T-cell (primary cell): ENCODE measurements around the gene KCNJ6. TPM values are rescaled to one million over a fixed set of nuclear protein-coding genes. Genes with fewer than 3 reads are reported as not detected.
"Not testable (repeated sequence)": the region's sequence is repeated elsewhere in the genome, so short reads cannot be mapped to it uniquely, and the experiment has no call there.

Experiments
- ATAC-seq, 4 experiments: fragments of 200-7000 bp in 3 of 4; fragments of 150-1000 bp in 1 of 4; cut with Tn5 transposase; replicated peaks in 1 of 4; 1 replicate in 3 of 4; 2 replicates in 1 of 4; pipeline ENCODE4 v1.10.0; 2021; ENCODE audit warnings: moderate library complexity in 3 of 4, mild to moderate bottlenecking in 2 of 4, moderate number of reproducible peaks in 1 of 4
- CTCF ChIA-PET, 2 donors: fragments of 300-600 bp; sonication (Branson Sonifier 250); formaldehyde crosslinking; loops; one replicate each; lab custom pipeline; 2022; ENCODE audit warnings: antibody characterized with exemption in 2 of 2; lab: Charles Lee
- POLR2A ChIA-PET, 2 donors: fragments of 300-600 bp; sonication (Branson Sonifier 250); formaldehyde crosslinking; loops; one replicate each; lab custom pipeline; 2022; ENCODE audit warnings: antibody characterized with exemption in 2 of 2; lab: Charles Lee
- DNase-seq, 35 experiments: peaks; one replicate each; pipeline versions ENCODE4 v3.0.0 to v3.0.0-alpha.2; 2013 to 2023
- H3K27ac ChIP-seq: one replicate; pipeline ENCODE4 v1.5.1; 2013; ENCODE audit warnings: low read length
- H3K27me3 ChIP-seq, 2 experiments: replicated peaks in 1 of 2; 1 replicate in 1 of 2; 2 replicates in 1 of 2; pipeline versions ENCODE4 v1.6.1 to v1.7.0; 2013; ENCODE audit warnings: low read length in 1 of 2, mixed read lengths in 1 of 2; ENCODE audit not compliant: control insufficient read depth in 2 of 2, insufficient read depth in 2 of 2; ENCODE audit errors: extremely low read depth in 1 of 2
- H3K36me3 ChIP-seq, 2 donors: 1 replicate in 1 of 2; 2 replicates in 1 of 2; pipeline versions ENCODE4 v1.6.1 to v1.7.0; 2013; ENCODE audit warnings: low read length in 1 of 2; ENCODE audit not compliant: control insufficient read depth in 2 of 2, insufficient read depth in 1 of 2; ENCODE audit errors: extremely low read depth in 1 of 2
- H3K4me1 ChIP-seq, 2 experiments: 1 replicate in 1 of 2; 2 replicates in 1 of 2; pipeline versions ENCODE4 v1.6.1 to v1.7.0; 2013; ENCODE audit warnings: low read length in 2 of 2, mixed read lengths in 1 of 2; ENCODE audit not compliant: insufficient read depth in 2 of 2, control insufficient read depth in 1 of 2; ENCODE audit errors: extremely low read depth in 1 of 2
- H3K4me3 ChIP-seq, 2 donors: 1 replicate in 1 of 2; 2 replicates in 1 of 2; pipeline versions ENCODE4 v1.5.1 to v1.7.0; 2013; ENCODE audit warnings: mild to moderate bottlenecking in 2 of 2, low read length in 1 of 2, moderate library complexity in 1 of 2; ENCODE audit not compliant: control insufficient read depth in 1 of 2; ENCODE audit errors: extremely low read depth in 1 of 2
- H3K9me3 ChIP-seq: 2 replicates; pipeline ENCODE4 v1.7.0; 2013
- H3K27ac Mint-ChIP-seq, 2 donors: one replicate each; pipeline ENCODE4 v1.8.0; 2020 to 2021; ENCODE audit warnings: mild to moderate bottlenecking in 2 of 2, mixed read lengths in 2 of 2
- H3K27me3 Mint-ChIP-seq, 2 donors: one replicate each; pipeline ENCODE4 v1.8.0; 2021 to 2022; ENCODE audit warnings: mixed read lengths in 2 of 2
- H3K36me3 Mint-ChIP-seq: one replicate; pipeline ENCODE4 v1.8.0; 2021; ENCODE audit warnings: mixed read lengths
- H3K4me1 Mint-ChIP-seq, 3 donors: one replicate each; pipeline ENCODE4 v1.8.0; 2020 to 2022; ENCODE audit warnings: mixed read lengths in 3 of 3, mild to moderate bottlenecking in 1 of 3
- H3K4me3 Mint-ChIP-seq, 3 donors: one replicate each; pipeline ENCODE4 v1.8.0; 2020 to 2022; ENCODE audit warnings: mild to moderate bottlenecking in 3 of 3, mixed read lengths in 3 of 3, moderate library complexity in 3 of 3
- H3K9me3 Mint-ChIP-seq, 3 donors: one replicate each; pipeline ENCODE4 v1.8.0; 2020 to 2022; ENCODE audit warnings: mixed read lengths in 3 of 3
- WGBS: methylation state at CpG from one replicate; pipeline ENCODE4 v1.1.5; 2013; ENCODE audit warnings: missing lambda C conversion rate; ENCODE audit not compliant: insufficient coverage; 5-methylcytosine and 5-hydroxymethylcytosine counted together
- total RNA-seq, 35 experiments: library from RNA in 6 of 35; stranded (reverse) in 6 of 35; fragments of 120-200 nt in 1 of 35; gene quantifications; one replicate each; pipeline versions ENCODE4 v1.2.1 to v1.2.4 and lab custom pipeline; 2013 to 2026

KCNJ6 gene
- total RNA-seq, 5 donors from 2014 or later (not counting 1 experiment from before 2014, with no cell fraction given): not detected

GRCh38 chr21:37593015-37593414, 323.2 kb downstream of the KCNJ6 start:
- Histone ChIP-seq H3K4me1 (no peaks in the 10 kb centered on the region), H3K36me3 (no peaks in the 10 kb centered on the region), H3K4me3 (no peak overlapping the region), H3K9me3 (no peaks in the 10 kb centered on the region), H3K27me3 (peaks cover 0 to 14% of the 10 kb centered on the region in 2 experiments), H3K27ac (no peak overlapping the region)
- DNase-seq: peak in 1 of 35 experiments; percentile 1
- no peak for ATAC-seq
- Mint-ChIP-seq H3K9me3 (peaks cover 0 to 4% (median 0%) of the 10 kb centered on the region in 3 donors), H3K27me3 (peaks cover 0 to 8% of the 10 kb centered on the region in 2 donors), H3K4me3 (no peak overlapping the region), H3K4me1 (no peaks in the 10 kb centered on the region), H3K36me3 (no peaks in the 10 kb centered on the region), H3K27ac (no peak overlapping the region)
- CTCF ChIA-PET: no interaction called here
- POLR2A ChIA-PET: no interaction called here
- 41% methylated on average over 4 of the region's 5 CpGs for WGBS

GRCh38 chr21:37592496-37592895, 323.8 kb downstream of the KCNJ6 start:
- H3K9me3 Mint-ChIP-seq: peaks cover 0 to 4% (median 0%) of the 10 kb centered on the region in 3 donors
- Histone ChIP-seq H3K27ac (no peak overlapping the region), H3K4me1 (no peaks in the 10 kb centered on the region), H3K27me3 (peaks cover 0 to 17% of the 10 kb centered on the region in 2 experiments), H3K36me3 (no peaks in the 10 kb centered on the region), H3K4me3 (no peak overlapping the region), H3K9me3 (no peaks in the 10 kb centered on the region)
- DNase-seq (no peak), ATAC-seq (no peak)
- POLR2A ChIA-PET: no interaction called here
- no peaks in the 10 kb centered on the region for H3K4me1 Mint-ChIP-seq
- peaks cover 0 to 8% of the 10 kb centered on the region in 2 donors for H3K27me3 Mint-ChIP-seq
- WGBS: 54% methylated on average over 2 of the region's 4 CpGs
- H3K4me3 Mint-ChIP-seq: no peak overlapping the region
- CTCF ChIA-PET: interaction anchor here in 1 of 2 donors (0.6 kb wide), 1 partner anchor 1849 kb away, joined by 3 read pairs; no protein-coding TSS in a partner anchor
- H3K36me3 Mint-ChIP-seq: no peaks in the 10 kb centered on the region
- no peak overlapping the region for H3K27ac Mint-ChIP-seq

GRCh38 chr21:37591994-37592393, 324.3 kb downstream of the KCNJ6 start:
- H3K27ac ChIP-seq, H3K36me3 Mint-ChIP-seq, H3K27ac Mint-ChIP-seq, H3K4me1 ChIP-seq, H3K9me3 Mint-ChIP-seq, H3K4me3 Mint-ChIP-seq, ATAC-seq, DNase-seq, H3K9me3 ChIP-seq, H3K4me1 Mint-ChIP-seq, POLR2A ChIA-PET, H3K4me3 ChIP-seq, H3K36me3 ChIP-seq: not testable (repeated sequence)
- CTCF ChIA-PET: interaction anchor here in 1 of 2 donors (0.6 kb wide), 1 partner anchor 1849 kb away, joined by 3 read pairs; no protein-coding TSS in a partner anchor
- WGBS: 88% methylated on average over 8 of the region's 12 CpGs
- H3K27me3 ChIP-seq: peaks cover 0 to 20% of the 10 kb centered on the region in 2 experiments
- peaks cover 0 to 10% of the 10 kb centered on the region in 2 donors for H3K27me3 Mint-ChIP-seq

- WGBS: 76% methylated on average over 4 of the region's 8 CpGs
- H3K9me3 Mint-ChIP-seq, POLR2A ChIA-PET, H3K36me3 ChIP-seq, ATAC-seq, CTCF ChIA-PET, H3K4me1 Mint-ChIP-seq, DNase-seq, H3K4me1 ChIP-seq, H3K36me3 Mint-ChIP-seq, H3K27ac ChIP-seq, H3K4me3 ChIP-seq, H3K9me3 ChIP-seq, H3K27ac Mint-ChIP-seq, H3K4me3 Mint-ChIP-seq: not testable (repeated sequence)
- H3K27me3 Mint-ChIP-seq: peaks cover 0 to 10% of the 10 kb centered on the region in 2 donors
- peaks cover 0 to 17% of the 10 kb centered on the region in 2 experiments for H3K27me3 ChIP-seq
Measured at GRCh38 chr21:37590836-37591235, 325.4 kb downstream of the KCNJ6 start.

- H3K9me3 ChIP-seq, H3K4me3 Mint-ChIP-seq, H3K27ac ChIP-seq, H3K27me3 Mint-ChIP-seq, H3K27me3 ChIP-seq, H3K36me3 ChIP-seq, H3K9me3 Mint-ChIP-seq, POLR2A ChIA-PET, H3K36me3 Mint-ChIP-seq, ATAC-seq, H3K27ac Mint-ChIP-seq, H3K4me1 ChIP-seq, H3K4me3 ChIP-seq, H3K4me1 Mint-ChIP-seq, CTCF ChIA-PET, DNase-seq: not testable (repeated sequence)
- 55% methylated on average over 2 of the region's 8 CpGs for WGBS
Measured at GRCh38 chr21:37588644-37589043, 327.6 kb downstream of the KCNJ6 start.

- Histone ChIP-seq H3K9me3 (no peaks in the 10 kb centered on the region), H3K36me3 (no peaks in the 10 kb centered on the region), H3K27me3 (peaks cover 0 to 6% of the 10 kb centered on the region in 2 experiments), H3K27ac (no peak overlapping the region), H3K4me1 (no peaks in the 10 kb centered on the region), H3K4me3 (no peak overlapping the region)
- Mint-ChIP-seq H3K36me3 (no peaks in the 10 kb centered on the region), H3K4me1 (no peaks in the 10 kb centered on the region), H3K27ac (no peak overlapping the region), H3K4me3 (no peak overlapping the region), H3K27me3 (peaks cover 0 to 2% of the 10 kb centered on the region in 2 donors), H3K9me3 (no peaks in the 10 kb centered on the region)
- no peak for ATAC-seq
- WGBS: 81% methylated on average over 3 of the region's 5 CpGs
- ChIA-PET POLR2A (no interaction called here), CTCF (no interaction called here)
- DNase-seq: no peak
Measured at GRCh38 chr21:37587635-37588177, 328.6 kb downstream of the KCNJ6 start.
